Heart left ventricle (tissue), 16 donors: ENCODE measurements around the gene KIF13A. TPM values are rescaled to one million over a fixed set of nuclear protein-coding genes. Genes with fewer than 3 reads are reported as not detected.
A peak's percentile ranks its signal among the peaks of the same experiment; 100 is the strongest.

ENCODE experiments used
- ATAC-seq, 4 donors: fragments of 200-7000 bp; cut with Tn5 transposase; one replicate each; pipeline ENCODE4 v1.9.1; 2020 to 2022; ENCODE audit warnings: moderate library complexity in 4 of 4, mild to moderate bottlenecking in 3 of 4, moderate number of reproducible peaks in 1 of 4
- DNase-seq, 5 donors: peaks; one replicate each; pipeline ENCODE4 v3.0.0-alpha.2; 2020
- H3K27ac ChIP-seq, 12 donors: fragments of 200-600 bp; sonication (generic) in 4 of 12; one replicate each; pipeline versions ENCODE4 v1.5.0 to v1.8.0; 2016 to 2022; ENCODE audit warnings: mild to moderate bottlenecking in 2 of 12
- H3K27me3 ChIP-seq, 9 donors: fragments of 200-600 bp; sonication (generic) in 2 of 9; one replicate each; pipeline versions ENCODE4 v1.5.1 to v1.8.0; 2016 to 2022; ENCODE audit warnings: mild to moderate bottlenecking in 3 of 9
- H3K36me3 ChIP-seq, 9 donors: fragments of 200-600 bp; sonication (generic) in 2 of 9; one replicate each; pipeline versions ENCODE4 v1.5.0 to v1.8.0; 2018 to 2022; ENCODE audit warnings: mild to moderate bottlenecking in 2 of 9
- H3K4me1 ChIP-seq, 12 donors: fragments of 200-600 bp; sonication (generic) in 4 of 12; one replicate each; pipeline versions ENCODE4 v1.5.0 to v1.8.0; 2016 to 2022; ENCODE audit warnings: mild to moderate bottlenecking in 3 of 12
- H3K4me3 ChIP-seq, 12 donors: fragments of 200-600 bp; sonication (generic) in 4 of 12; one replicate each; pipeline versions ENCODE4 v1.5.0 to v1.8.0; 2017 to 2022; ENCODE audit warnings: mild to moderate bottlenecking in 9 of 12, moderate library complexity in 4 of 12
- H3K9me3 ChIP-seq, 12 donors: fragments of 200-600 bp; sonication (generic) in 4 of 12; one replicate each; pipeline versions ENCODE4 v1.5.0 to v1.8.0; 2016 to 2022; ENCODE audit warnings: mild to moderate bottlenecking in 1 of 12
- CTCF ChIP-seq, 12 donors: fragments of 200-600 bp; sonication (generic) in 4 of 12; IDR thresholded peaks; one replicate each; pipeline versions ENCODE4 v1.5.0 to v1.8.0; 2018 to 2022; ENCODE audit warnings: antibody characterized with exemption in 12 of 12, mild to moderate bottlenecking in 5 of 12
- POLR2A ChIP-seq, 2 donors: fragments of 450-650 bp; IDR thresholded peaks; one replicate each; pipeline ENCODE4 v1.6.1; 2017; ENCODE audit warnings: antibody characterized with exemption in 2 of 2, mild to moderate bottlenecking in 2 of 2, moderate library complexity in 2 of 2
- whole genome bisulfite sequencing, 4 donors: extraction: QIAGEN DNeasy Blood & Tissue Kit in 2 of 4; methylation state at CpG; one replicate each; pipeline versions ENCODE4 v1.1.5 to v1.1.7; 2013 to 2018; 5-methylcytosine and 5-hydroxymethylcytosine counted together
- intact Hi-C, 10 donors: fragments of 100-400 bp; cut with DNase I; formaldehyde crosslinking; loops; one replicate each; pipeline versions ENCODE4 v1.11.1 to v1.14.2; 2022
- polyA plus RNA-seq, 2 donors: library from polyadenylated mRNA; stranded (reverse); fragments of 200-250 nt; gene quantifications; one replicate each; pipeline ENCODE4 v1.2.3, GENCODE V29; 2013
- total RNA-seq, 9 donors: library from RNA; depleted of rRNA in 2 of 9; stranded (reverse); fragments of >200 nt in 2 of 9; fragmentation: NEBNext Ultra II Directional in 3 of 9; extraction: Animal tissue kit (Norgen Biotek cat#: 25700) in 3 of 9; gene quantifications; one replicate each; pipeline versions ENCODE4 v1.1.0 to v1.2.4, GENCODE V29; 2016 to 2023
- donor health status: ischemic (EF 13 %, LVEDD 7.1; RV severe dilation, severe dysfunction).
- donor health status: healthy with polysubstance abuse.
- donor health status: DM: no; HTN: yes; CAD: no.
- donor health status: DM: no; HTN: no; CAD: no.
- donor health status: ischemic (EF 25% LVEDD 6.9; RV normal size, moderate dysfunction).
- donor health status: ischemic (EF 25% LVEDD 5.7; RV mildly dilated, moderate dysfunction).
- donor health status: healthy.
- donor health status: DM: yes; HTN: yes; CAD: no.
- donor health status: ischemic (EF 35%, LVEDD 5.7; RV mildly dilated, moderate dysfunction).
- donor health status: nonischemic (EF 11% LVEDD 7.7; RV severe dilation, severe dysfunction).
- donor health status: DM: yes; HTN: yes; CAD: no.
- donor health status: PGD.
- donor health status: ischemic (EF 29% LVEDD 5.4; RV normal size, mild dysfunction).
- donor health status: nonischemic (EF 23%, LVEDD 6.1; RV moderate dilation, normal function).

KIF13A gene
- total and polyA plus RNA-seq, 11 donors = 17.1 to 148 (median 72.2) TPM

- intact Hi-C loops = loop anchor here (2.0 to 10.0 kb wide), 7 partner anchors 37 to 63 kb away; partner anchors contain the start of gene KIF13A (in 9 of the 10)
Measured at GRCh38 chr6:17930321-17930993, 57.0 kb downstream of the KIF13A start.

GRCh38 chr6:17928514-17929430 is 58.7 kb downstream of the KIF13A start:
- WGBS, 4 donors = 56 to 64% (median 60%) methylated on average over 5 of the region's 5 CpGs
- H3K27me3 ChIP-seq = no peaks in the 10 kb centered on the region
- H3K27ac ChIP-seq = peak overlapping the region; percentile 75 to 90 (median 82)
- intact Hi-C loops = loop anchor here in 3 of 10 donors (5.0 to 10.0 kb wide), 3 partner anchors 34 to 64 kb away; no protein-coding TSS in a partner anchor
- no peaks in the 10 kb centered on the region for H3K36me3 ChIP-seq
- no peak overlapping the region for H3K4me3 ChIP-seq
- H3K4me1 ChIP-seq = peaks cover 9 to 98% (median 85%) of the 10 kb centered on the region in 12 donors
- TF ChIP-seq CTCF (IDR thresholded peaks at IDR 0.05) (no peak), POLR2A (IDR thresholded peaks at IDR 0.05) (no peak)
- ATAC-seq (no peak), DNase-seq (no peak)
- H3K9me3 ChIP-seq = no peaks in the 10 kb centered on the region

More at GRCh38 chr6:17930321-17930993, 57.0 kb downstream of the KIF13A start:
- H3K4me1 ChIP-seq = peaks cover 9 to 98% (median 81%) of the 10 kb centered on the region in 12 donors
- no peaks in the 10 kb centered on the region for H3K27me3 ChIP-seq
- TF ChIP-seq CTCF (IDR thresholded peaks at IDR 0.05) = no peak
- no peak for TF ChIP-seq POLR2A (IDR thresholded peaks at IDR 0.05)
- DNase-seq = peak in 2 of 5 donors; percentile 39 to 44
- H3K9me3 ChIP-seq = no peaks in the 10 kb centered on the region
- H3K27ac ChIP-seq = peak overlapping the region; percentile 75 to 90 (median 82)
- peak; percentile 14 to 64 (median 31) for ATAC-seq
- H3K4me3 ChIP-seq = no peak overlapping the region
- H3K36me3 ChIP-seq = no peaks in the 10 kb centered on the region
- 27 to 43% (median 37%) methylated on average over 5 of the region's 5 CpGs for WGBS, 4 donors

- ATAC-seq (peak; percentile 46 to 71 (median 59)), DNase-seq (peak in 4 of 5 donors; percentile 53 to 81 (median 58))
- peak overlapping the region; percentile 48 to 90 (median 80) for H3K27ac ChIP-seq
- H3K27me3 ChIP-seq = no peaks in the 10 kb centered on the region
- H3K4me1 ChIP-seq = peaks cover 6 to 98% (median 85%) of the 10 kb centered on the region in 12 donors
- no peak overlapping the region for H3K4me3 ChIP-seq
- H3K9me3 ChIP-seq = no peaks in the 10 kb centered on the region
- intact Hi-C loops = loop anchor here in 3 of 10 donors (5.0 to 10.0 kb wide), 3 partner anchors 35 to 63 kb away; no protein-coding TSS in a partner anchor
- peak in 1 of 12 donors; percentile 18 for TF ChIP-seq CTCF (IDR thresholded peaks at IDR 0.05)
- no peak for TF ChIP-seq POLR2A (IDR thresholded peaks at IDR 0.05)
- 60 to 66% (median 62%) methylated on average over 3 of the region's 3 CpGs for WGBS, 4 donors
- no peaks in the 10 kb centered on the region for H3K36me3 ChIP-seq
Measured at GRCh38 chr6:17927705-17928104, 59.7 kb downstream of the KIF13A start.
